H1 (cell line): ENCODE results near the gene ARHGAP24. TPM values are rescaled to one million over a fixed set of nuclear protein-coding genes. Genes with fewer than 3 reads are reported as not detected.

Experiments
- CBX5 ChIP-seq: fragments of 300-800, 300-1000 bp; sonication (generic); IDR thresholded peaks from 2 replicates; pipeline ENCODE4 v1.7.1; 2016; ENCODE audit warnings: antibody characterized with exemption, low read length, low read depth
- KDM4A ChIP-seq: IDR thresholded peaks from one replicate; pipeline ENCODE4 v1.7.1; 2012; ENCODE audit warnings: low read depth, mild to moderate bottlenecking, moderate library complexity, low read length, inconsistent platforms; ENCODE audit not compliant: severe bottlenecking
- polyA plus RNA-seq, 7 experiments: library from polyadenylated mRNA; depleted of rRNA in 3 of 7; stranded (reverse) in 5 of 7; unstranded in 2 of 7; fragments of >200 nt in 5 of 7; fragments of 200-250 nt in 2 of 7; gene quantifications; 1 replicate in 5 of 7; 2 replicates in 1 of 7; 4 replicates in 1 of 7; pipeline versions ENCODE4 v1.2.1 to v1.2.3, GENCODE V29; 2011 to 2013; ENCODE audit warnings: missing spikeins in 2 of 7, mixed read lengths in 2 of 7
- total RNA-seq: library from RNA; stranded (reverse); fragmentation: NEBNext Ultra II Directional; extraction: Animal tissue kit (Norgen Biotek cat#: 25700); gene quantifications from 2 replicates; pipeline ENCODE4 v1.2.1, GENCODE V29; 2021

ARHGAP24 gene
- total and polyA plus RNA-seq, 2 of the 8 experiments (the other 6 are each of a cell fraction or from before 2014, with no cell fraction given), result 0.08 to 0.50 TPM

DNA sequence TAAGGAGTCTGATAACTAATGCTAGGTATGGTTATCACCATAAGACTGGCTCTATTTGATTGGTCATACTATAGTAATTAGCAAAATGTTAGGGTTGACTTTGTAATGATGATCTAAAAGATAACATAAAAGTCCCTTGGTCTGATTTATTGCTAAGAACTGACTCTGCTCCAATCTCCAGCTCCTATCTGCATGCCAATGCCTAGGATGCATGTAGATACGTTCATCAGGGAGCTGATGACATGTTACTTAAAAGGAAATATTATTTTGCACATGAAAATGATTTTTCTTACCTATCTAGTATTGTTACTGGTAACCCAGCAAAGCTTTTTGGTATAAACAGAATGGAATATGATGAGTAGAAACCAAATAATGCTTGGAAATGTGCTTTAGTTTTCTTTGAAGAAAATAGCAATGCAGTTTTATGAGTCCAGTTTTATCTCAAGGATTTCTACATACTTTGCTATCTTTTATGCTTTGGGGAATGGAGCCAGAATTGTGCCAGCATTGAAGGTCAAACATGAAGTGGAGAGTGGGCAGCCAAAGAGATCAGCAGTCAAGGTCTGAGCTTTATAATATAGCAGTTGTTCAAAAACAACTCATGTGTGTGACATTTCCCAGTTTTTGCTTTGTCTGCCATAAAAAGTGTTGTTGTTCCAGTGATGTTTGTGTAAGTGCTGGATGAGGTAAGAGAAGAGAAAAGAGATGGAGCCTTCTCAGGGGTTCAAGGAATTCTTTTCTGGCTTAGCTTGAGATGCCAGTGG is 121.0 kb downstream of the ARHGAP24 start (continued):
- TF ChIP-seq KDM4A (no peak), CBX5 (no peak)
- TF ChIP-seq, all 59 proteins: peak for 0
